ENCODE results near the gene GPR25. TPM values are rescaled to one million over a fixed set of nuclear protein-coding genes. Genes with fewer than 3 reads are reported as not detected.

GPR25 gene
- total RNA-seq, 4 donors from 2014 or later: 0.28 TPM; not detected in 3

- Histone ChIP-seq H3K27me3 (no peaks in the 10 kb centered on the region), H3K36me3 (no peaks in the 10 kb centered on the region), H3K27ac (no peak overlapping the region), H3K4me3 (no peak overlapping the region), H3K4me1 (no peaks in the 10 kb centered on the region), H3K9me3 (no peaks in the 10 kb centered on the region)
- no peak for TF ChIP-seq CTCF (IDR thresholded peaks at IDR 0.05)
- no peak for TF ChIP-seq POLR2A (IDR thresholded peaks at IDR 0.05)
- intact Hi-C loops (cut with DNase I; ENCODE audit: low total_unique reads): loop anchor here (2.0 kb wide), 1 partner anchor 45 kb away; the partner anchor contains the start of gene GPR25
- DNase-seq: no peak
Observed at GRCh38 chr1:200917291-200917817, 44.6 kb downstream of the GPR25 start.

- no peaks in the 10 kb centered on the region for H3K9me3 ChIP-seq
- no peak overlapping the region for H3K4me3 ChIP-seq
- H3K27me3 ChIP-seq: no peaks in the 10 kb centered on the region
- no peaks in the 10 kb centered on the region for H3K4me1 ChIP-seq
- no peaks in the 10 kb centered on the region for H3K36me3 ChIP-seq
- no peak overlapping the region for H3K27ac ChIP-seq
- intact Hi-C loops (cut with DNase I; ENCODE audit: low total_unique reads): no loop called here
- DNase-seq: no peak
- TF ChIP-seq CTCF (IDR thresholded peaks at IDR 0.05) (no peak), POLR2A (IDR thresholded peaks at IDR 0.05) (no peak)
Observed at GRCh38 chr1:200918006-200918405, 45.2 kb downstream of the GPR25 start.

GRCh38 chr1:200919386-200919785 is 46.6 kb downstream of the GPR25 start:
- no peak for DNase-seq
- no peaks in the 10 kb centered on the region for H3K27me3 ChIP-seq
- no peaks in the 10 kb centered on the region for H3K4me1 ChIP-seq
- TF ChIP-seq CTCF (IDR thresholded peaks at IDR 0.05) (no peak), POLR2A (IDR thresholded peaks at IDR 0.05) (no peak)
- no peak overlapping the region for H3K4me3 ChIP-seq
- H3K27ac ChIP-seq: no peak overlapping the region
- intact Hi-C loops (cut with DNase I; ENCODE audit: low total_unique reads): no loop called here
- no peaks in the 10 kb centered on the region for H3K36me3 ChIP-seq
- no peaks in the 10 kb centered on the region for H3K9me3 ChIP-seq

GRCh38 chr1:200921571-200922110 is 48.9 kb downstream of the GPR25 start:
- no peaks in the 10 kb centered on the region for H3K4me1 ChIP-seq
- no peak overlapping the region for H3K4me3 ChIP-seq
- H3K27me3 ChIP-seq: no peaks in the 10 kb centered on the region
- DNase-seq: no peak
- no peaks in the 10 kb centered on the region for H3K36me3 ChIP-seq
- no peak for TF ChIP-seq POLR2A (IDR thresholded peaks at IDR 0.05)
- no peak for TF ChIP-seq CTCF (IDR thresholded peaks at IDR 0.05)
- no peaks in the 10 kb centered on the region for H3K9me3 ChIP-seq
- intact Hi-C loops (cut with DNase I; ENCODE audit: low total_unique reads): no loop called here
- no peak overlapping the region for H3K27ac ChIP-seq

GRCh38 chr1:200922406-200922805 is 49.6 kb downstream of the GPR25 start:
- Histone ChIP-seq H3K27ac (no peak overlapping the region), H3K36me3 (no peaks in the 10 kb centered on the region), H3K27me3 (no peaks in the 10 kb centered on the region), H3K4me1 (no peaks in the 10 kb centered on the region), H3K4me3 (no peak overlapping the region), H3K9me3 (no peaks in the 10 kb centered on the region)
- intact Hi-C loops (cut with DNase I; ENCODE audit: low total_unique reads): no loop called here
- TF ChIP-seq POLR2A (IDR thresholded peaks at IDR 0.05) (no peak), CTCF (IDR thresholded peaks at IDR 0.05) (no peak)
- no peak for DNase-seq

Measured in uterus (tissue), 4 donors.